ENCODE results near the gene MGAT4B.

MGAT4B gene

DNA sequence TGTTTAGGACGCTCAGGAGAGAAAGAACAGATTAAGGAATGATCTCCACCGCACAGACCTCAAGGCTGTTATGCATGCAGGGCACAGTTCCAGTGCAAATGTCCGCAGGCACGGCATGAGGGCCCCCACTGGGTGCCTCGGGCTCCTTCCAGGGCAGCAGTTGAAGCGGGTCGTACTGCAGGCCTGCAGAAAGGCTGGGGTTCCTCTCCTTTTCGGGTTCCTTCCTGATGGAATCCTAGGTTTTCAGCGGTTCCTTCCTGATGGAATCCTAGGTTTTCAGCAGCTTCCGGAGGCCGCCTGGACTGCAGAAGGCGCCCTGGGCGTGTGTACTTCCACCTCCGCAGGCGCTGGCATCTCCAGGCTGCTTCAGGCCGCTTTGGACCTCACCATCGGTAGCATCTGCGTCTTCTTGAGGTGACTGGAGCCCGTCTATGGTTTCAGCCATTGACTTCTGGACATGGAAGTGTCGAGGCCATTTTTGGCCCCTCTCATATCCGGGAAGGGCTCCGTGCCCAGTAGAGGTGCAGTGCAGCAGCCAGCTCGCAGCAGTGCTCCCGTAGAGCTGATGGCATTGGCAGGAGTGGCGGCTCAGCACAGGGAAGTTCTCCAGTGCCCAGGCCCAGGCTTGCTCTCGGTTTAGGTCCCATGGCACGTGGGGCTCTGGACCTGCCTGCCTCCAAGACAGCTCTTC lies 5.6 kb upstream of the MGAT4B start:
- DNase-seq (ENCODE audit: low read depth in 2 of 2), result no peak

DNA sequence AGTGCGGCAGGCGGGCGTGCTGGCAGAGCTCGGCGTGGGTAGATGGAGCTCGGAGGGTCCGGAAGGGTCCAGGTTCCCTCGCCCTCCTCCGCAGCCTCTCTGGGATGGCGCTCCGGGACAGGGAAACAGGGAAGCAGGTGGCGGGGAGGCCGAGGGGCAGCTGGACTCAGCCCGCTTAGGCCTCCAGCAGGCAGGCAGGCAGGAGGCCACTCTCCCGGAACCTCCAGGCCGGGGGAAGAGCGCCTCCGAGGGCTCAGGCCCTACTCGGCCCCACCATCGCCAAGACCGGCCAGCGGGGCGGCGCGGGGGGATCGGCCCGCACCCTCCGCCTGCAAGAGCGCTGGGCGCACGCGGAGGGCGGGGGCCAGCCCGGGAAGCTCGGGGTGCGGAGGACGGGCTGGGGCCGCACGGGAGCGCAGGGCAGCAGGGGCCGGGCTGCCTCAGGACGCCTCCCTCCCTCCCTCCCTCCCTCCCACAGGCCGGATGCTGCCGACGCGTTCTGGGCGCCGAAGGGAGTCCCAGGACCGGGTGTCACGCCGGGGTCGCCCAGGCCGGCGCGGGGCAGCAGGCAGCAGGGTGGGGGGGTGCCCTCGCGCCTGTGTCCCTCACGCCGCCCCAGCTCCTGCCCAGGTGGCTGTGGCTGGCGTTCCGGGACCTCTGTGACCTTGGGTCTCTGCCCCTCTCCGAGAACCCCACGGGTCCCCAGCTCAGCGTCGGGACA lies 977 bp downstream of the MGAT4B start:
- no peak for DNase-seq (ENCODE audit: low read depth in 2 of 2)

DNA sequence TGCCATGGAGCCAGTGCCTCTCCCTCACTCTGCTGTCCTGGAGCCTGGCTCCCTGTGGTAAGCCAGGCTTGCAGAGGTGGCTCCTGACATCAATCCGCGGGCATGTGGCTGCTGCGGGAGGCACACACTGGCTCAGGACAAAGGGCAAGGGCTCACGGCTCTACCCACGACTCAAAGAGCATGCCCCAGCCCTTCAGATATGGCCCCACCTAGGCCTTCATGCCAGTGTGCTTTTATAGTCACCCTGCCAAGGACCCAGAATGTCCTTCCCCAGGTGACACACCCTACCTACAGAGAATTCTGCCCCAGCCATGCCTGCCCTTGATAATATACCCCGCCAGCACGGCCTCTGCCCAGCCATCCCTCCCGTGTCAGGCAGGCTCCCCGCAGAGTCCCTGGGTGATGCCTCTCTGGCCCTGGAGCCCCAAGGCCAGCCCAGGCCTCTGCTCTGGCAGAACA lies 1.6 kb downstream of the MGAT4B start:
- DNase-seq (ENCODE audit: low read depth in 2 of 2), result no peak

DNA sequence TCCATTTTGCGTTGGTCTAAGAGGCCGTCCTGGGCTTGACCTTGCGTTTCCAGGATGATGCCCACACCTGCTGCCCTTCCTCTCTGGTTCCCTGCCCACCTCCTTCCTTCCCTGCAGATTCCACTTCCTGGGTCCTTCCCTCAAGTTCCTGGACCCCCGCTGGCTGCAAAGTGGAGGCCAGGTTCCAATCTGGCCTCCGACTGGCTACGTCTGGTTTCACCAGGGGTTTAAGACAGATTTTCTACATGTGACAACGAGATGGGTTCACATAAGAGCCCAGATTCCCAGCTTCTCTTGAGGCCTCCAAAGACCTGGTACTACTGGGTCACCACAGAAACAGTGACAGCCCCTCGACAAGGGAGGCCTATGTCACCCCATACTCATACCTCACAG lies 2.1 kb downstream of the MGAT4B start:
- no peak for DNase-seq (ENCODE audit: low read depth in 2 of 2)

DNA sequence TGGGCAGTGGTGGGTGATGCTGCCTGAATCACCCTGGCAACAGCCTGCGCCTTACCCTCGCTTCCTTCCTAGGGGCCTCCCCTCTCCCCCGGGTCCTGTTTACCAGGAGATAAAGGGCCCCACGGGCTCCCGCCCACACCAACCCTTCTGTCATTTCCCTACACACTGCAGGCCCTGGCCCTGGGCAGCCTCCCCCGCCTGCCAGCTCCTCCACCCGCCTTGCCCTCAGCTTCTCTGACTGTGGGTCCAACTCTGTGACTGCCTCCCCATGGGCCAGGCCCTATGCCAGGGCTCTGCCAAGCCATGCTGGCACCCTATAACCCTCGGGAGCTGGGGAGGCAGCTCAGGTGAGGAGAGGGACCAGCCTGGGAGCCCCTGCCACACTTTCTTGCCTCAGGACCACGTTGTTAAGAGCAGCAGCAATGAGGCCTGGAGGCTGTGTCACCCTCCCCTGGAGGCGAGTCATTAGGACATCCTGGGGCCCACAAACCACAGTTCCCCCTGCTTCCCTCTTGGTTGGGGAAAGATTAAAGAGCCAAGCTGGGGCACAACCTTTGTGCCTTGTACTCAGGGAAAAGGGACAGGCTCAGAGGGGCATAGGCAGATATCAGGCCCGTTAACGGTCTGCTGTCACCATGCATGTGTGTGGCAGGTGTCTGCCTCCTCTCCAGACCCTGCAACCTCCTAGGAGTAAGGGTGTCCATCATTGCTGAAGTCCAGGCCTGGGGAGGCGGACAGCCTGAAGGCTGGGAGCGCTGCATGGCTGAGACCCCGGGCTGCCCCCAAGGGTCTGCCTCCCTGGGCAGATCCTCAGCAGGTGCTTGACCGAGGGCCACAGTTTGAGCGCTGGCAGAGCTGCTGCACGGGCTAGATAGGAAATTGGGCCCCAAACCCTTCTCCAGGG lies 2.8 kb downstream of the MGAT4B start:
- DNase-seq (ENCODE audit: low read depth in 2 of 2), result no peak

DNA sequence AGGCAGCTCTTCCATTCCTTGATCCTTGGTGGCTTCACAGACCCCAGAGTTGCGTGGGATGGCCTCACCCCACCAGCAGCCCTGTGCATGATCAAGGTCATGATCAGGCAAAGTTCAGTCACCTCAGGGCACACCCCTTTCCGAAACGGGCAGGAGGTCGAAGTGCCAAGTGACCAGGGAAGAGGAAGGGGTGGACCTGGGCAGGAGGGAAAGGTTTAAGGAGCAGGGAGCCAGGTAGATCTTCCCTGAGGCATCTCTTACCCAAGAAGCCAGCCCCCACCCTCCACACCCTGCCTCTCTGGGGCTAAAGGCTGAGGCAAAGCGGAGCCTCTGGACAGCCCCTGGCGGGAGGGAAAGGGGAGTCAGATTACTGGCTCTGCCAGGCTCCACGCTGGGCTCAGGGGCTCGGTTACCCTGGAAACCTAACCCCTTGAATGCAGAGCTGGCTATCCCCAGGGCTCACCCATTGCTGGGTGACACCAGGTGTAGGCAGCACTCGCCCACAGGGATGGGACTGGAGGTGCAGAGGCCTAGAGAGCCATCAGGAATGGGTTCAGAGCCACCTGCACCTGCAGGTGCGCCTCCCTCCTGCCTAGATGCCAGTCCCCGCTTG lies 3.6 kb downstream of the MGAT4B start:
- DNase-seq (ENCODE audit: low read depth in 2 of 2), result no peak

DNA sequence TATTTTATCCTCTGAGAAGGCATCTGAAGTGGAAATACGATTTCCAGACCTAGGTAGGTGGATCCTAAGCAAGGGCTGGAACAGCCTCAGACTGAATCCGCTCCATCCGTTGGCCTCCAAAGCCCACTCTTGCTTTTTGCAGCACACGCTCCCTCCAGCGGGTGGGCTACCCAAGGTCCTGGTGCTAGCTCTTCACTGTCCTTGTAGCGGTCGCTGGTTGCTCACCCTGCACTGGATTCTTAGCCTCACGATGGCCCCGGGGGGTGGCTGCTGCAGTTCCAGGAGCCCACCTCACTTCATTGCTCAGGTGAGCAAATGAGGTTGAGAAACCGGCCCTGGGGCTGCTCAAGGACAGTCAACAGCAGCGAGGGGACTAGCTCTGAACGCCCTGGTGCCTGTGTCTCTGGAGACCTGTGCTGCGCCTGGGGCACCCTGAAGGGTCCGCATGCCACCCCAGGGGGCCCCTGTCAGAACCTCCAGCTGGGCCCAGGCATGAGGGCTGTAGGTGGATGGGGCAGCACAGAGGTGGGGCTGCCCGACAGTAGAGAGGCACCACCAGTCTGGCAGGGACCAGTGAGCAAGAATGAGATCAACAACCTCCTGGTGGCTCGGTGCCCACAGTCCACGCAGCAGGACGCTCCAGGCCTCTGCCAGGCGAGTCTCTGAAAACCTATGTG lies 4.3 kb downstream of the MGAT4B start:
- DNase-seq (ENCODE audit: low read depth in 2 of 2), result no peak

DNA sequence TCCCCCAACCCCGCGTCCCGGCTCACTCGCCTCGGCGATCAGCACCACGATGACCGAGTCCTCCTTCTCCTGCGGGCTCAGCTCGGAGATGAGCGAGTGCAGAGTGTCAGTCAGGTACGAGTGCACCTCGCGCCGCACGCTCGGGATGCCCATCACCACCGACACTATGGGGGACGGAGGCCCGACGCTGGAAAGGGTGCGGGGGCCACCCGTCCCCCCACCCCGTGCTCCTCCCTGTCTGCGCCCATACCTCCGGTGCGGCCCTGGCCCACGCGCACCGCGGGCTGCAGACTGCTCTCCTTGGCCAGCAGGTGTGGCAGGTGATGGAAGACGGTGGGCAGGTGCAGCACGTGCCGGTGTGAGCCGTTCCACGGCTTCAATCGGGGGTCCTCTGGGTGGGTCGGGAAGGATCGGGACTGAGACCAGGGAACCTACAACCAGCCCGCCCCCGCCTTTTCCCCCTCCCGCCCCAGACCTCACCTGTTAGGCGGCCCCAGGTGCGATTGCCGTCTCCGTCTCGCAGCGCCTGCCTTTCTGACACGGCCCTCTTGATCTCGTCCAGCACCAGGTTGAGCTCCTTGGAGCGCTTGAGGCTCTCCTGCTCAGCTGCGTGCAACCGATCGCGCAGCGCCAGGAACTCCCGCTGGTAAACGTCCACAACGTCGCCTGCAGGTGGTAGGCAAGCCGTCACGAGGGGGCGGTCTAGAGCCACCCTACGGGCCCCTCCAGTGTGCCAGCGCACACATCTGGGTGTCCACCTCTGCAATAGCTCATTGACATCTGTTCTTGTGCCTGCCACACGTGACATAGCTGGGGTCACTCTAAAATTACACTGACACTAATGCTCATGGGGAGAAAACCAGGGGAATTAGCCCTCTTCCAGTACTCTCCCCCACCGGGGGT lies 5.1 kb downstream of the MGAT4B start:
- DNase-seq (ENCODE audit: low read depth in 2 of 2), result no peak

DNA sequence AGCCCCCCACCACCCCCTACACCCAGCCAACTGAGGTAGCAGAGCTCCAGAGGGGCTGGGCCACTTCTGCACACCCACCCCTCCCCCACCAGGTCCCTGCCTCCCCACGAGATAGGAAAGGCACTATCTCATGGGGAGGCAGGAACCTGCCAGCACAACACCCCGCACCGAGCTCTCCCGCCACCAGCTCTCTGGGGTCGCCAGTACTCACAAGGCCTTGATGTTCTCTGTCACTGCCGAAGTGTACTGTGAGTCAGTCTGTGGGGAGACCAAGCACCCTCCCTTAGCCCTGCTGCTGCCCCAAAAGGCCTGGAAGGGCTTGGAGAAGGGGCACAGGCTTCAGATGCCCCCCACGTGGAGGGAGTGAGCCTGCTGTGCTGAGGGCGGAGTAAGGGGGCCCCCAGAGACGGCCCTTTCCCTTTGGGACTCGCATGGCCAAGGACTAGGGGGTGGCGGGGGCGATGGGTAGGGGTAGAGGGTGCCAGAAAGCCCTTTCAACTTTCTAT lies 5.9 kb downstream of the MGAT4B start:
- DNase-seq (ENCODE audit: low read depth in 2 of 2), result no peak

DNA sequence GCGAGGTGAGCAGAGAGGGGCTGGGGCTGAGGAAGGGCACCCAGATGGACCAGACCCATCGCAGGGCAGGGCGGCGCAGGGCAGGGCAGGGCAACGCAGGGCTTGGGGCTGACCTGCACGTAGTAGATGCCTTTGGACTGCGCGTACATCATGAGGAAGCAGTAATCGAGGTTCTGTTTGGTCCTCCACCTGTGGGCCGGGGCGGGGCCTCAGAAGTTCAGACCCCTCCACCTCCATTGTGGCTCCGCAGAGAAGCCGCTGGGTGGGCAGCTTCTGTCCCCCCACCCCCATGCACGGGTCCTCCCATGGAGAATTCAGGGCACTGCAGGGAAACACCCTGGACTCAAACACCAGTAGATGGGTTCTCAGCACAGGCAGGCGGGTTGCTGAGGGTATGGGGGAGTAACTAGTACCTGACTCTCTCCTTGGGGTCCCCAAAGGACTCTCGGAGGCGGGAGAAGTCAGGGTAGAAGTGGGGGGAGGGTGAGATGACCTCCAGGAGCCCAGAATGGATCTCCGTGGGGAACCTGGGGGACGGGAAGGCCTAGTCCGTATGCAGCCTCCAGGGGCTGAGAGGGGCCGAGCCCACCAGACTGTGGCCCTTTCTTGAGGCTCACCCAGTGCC lies 6.5 kb downstream of the MGAT4B start:
- no peak for DNase-seq (ENCODE audit: low read depth in 2 of 2)

DNA sequence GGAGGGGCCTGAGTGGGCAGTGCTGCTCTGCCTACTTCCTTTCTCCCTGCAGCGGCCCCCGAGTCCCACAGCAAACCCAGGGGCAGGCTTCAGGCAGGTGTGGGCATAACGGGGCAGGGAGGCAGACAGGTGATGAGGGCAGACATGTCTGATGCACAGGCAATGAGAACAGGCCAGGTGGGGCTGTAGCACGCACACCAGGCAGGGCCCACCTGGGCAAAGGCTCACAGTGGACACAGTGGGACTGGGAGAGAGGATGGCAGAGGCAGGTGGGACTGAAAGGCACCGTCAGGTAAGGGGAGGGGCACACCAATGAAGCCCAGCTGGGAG lies 7.1 kb downstream of the MGAT4B start:
- DNase-seq (ENCODE audit: low read depth in 2 of 2), result no peak

DNA sequence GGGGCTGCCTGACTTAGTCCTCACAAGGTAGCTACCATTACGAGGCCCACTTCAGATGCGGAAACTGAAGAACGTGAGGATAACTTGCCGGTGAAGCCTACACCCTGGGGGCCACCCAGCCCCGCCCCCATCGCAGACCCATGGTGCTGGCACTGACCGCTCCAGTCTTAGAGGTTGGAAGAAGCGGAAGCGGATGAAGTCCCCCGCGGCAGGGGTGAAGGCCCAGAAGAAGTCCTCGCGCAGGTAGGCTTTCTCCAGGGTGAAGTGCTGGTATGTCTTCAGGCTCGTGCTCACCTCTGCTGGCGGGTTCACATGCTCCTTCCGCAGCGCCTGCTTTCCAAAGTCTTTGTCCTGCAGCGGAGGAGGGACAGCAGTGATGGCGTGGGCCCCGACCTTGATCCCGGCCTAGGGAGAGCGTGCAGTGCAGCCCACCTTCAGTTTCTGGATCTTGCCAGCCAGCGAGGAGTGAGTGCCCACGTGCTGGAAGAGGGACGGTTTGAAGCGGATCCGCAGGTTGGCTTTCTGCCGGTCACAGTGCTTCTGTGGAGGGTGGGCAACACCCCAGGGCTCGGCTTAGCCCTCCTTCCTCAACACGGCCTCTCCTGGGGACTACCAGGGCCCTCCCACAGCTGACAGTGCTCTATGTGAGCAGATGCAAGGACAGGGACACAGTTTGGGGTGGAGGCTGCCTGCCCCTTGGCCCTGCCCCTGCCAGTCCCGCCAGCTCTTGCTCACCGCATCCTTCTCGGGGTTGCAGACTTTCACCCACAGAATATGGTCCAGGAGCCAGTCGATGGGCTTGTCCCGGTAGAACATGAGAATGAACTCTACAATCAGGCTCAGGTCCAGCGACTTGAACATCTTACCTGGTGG lies 7.7 kb downstream of the MGAT4B start:
- no peak for DNase-seq (ENCODE audit: low read depth in 2 of 2)

DNA sequence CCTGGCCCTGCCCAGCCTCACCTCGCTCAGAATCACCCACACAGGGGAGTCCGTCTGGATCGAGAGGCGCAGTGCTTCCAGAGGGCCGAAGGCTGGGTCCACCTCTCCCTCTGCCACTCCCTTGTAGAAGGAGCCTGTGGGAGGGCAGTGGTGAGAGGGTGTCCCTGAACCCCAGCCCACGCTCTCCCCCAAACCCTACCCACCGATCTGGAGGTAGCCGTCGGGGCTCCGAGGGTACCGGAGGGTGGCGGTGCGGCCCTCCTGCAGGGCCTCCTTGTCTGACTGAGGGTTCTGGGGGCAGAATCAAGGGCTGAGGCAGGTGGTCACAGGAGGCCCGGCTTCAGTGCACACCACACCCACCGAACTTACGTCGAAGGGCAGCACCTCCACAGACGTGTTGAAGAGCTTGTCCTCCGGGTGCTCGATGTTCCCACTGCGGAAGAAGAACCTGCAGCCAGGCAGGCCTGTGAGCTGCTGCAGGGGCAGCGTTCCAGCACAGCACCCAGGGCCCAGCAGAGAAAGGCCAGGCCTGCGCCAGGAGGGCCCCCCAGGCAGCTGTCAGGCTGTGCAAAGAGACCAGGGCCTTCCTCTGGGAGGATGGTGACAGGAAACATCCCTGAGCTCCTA lies 8.4 kb downstream of the MGAT4B start:
- DNase-seq (ENCODE audit: low read depth in 2 of 2), result no peak

DNA sequence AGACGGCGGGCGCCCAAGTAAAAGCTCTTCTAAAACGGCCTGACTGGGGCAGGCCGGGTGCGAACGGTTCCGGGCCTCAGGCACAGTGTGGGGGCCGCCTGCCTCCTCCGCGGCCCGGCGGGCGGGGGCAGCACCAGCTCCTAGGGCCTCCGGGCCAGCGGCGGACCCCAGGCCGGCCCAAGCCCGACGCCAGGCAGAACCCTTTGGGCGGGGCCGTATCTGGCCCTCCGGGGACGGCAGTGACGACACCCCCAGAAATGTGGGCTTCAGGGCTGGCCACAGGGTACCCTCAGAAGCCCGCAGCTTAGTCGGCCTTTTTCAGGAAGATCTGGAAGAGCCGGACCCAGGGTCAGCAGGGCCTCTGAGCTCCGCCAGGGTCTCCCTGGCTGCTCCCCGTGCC lies 8.9 kb downstream of the MGAT4B start:
- DNase-seq (ENCODE audit: low read depth in 2 of 2), result no peak

DNA sequence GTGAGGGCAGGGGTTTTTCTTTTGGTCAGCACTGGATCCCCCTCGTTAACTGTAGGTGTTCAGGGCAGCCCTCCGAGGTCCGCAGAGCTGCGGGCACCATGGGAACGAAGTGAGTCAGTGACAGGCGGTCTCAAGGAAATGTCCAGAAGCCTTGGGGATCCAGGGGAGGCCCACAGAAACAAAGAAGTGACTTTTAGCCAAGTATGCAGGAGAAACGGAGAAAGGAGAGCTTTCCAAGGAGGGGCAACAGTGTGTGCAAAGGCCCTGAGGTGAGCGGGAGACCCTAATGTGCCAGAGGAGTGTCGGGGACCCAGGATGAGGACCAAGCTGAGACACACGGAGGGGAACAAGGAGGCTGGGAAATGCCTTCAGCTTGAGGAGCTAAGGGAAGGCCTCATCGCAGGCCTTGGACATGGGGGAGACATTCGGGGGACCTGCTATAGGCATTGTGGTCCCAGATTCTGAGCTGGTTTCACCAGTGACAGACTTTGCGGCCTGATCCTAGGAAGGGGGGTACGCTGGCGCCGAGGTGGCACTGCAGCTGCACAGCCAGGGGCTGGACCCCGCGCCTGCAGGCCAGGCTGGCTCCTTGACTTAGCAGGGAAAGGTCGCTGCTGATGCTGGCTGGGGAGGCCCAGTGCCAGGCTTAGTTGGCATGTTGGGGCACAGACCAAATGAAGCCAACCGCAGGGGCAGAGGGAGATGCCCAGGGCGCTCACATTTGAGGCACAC lies 9.6 kb downstream of the MGAT4B start:
- DNase-seq (ENCODE audit: low read depth in 2 of 2), result no peak

DNA sequence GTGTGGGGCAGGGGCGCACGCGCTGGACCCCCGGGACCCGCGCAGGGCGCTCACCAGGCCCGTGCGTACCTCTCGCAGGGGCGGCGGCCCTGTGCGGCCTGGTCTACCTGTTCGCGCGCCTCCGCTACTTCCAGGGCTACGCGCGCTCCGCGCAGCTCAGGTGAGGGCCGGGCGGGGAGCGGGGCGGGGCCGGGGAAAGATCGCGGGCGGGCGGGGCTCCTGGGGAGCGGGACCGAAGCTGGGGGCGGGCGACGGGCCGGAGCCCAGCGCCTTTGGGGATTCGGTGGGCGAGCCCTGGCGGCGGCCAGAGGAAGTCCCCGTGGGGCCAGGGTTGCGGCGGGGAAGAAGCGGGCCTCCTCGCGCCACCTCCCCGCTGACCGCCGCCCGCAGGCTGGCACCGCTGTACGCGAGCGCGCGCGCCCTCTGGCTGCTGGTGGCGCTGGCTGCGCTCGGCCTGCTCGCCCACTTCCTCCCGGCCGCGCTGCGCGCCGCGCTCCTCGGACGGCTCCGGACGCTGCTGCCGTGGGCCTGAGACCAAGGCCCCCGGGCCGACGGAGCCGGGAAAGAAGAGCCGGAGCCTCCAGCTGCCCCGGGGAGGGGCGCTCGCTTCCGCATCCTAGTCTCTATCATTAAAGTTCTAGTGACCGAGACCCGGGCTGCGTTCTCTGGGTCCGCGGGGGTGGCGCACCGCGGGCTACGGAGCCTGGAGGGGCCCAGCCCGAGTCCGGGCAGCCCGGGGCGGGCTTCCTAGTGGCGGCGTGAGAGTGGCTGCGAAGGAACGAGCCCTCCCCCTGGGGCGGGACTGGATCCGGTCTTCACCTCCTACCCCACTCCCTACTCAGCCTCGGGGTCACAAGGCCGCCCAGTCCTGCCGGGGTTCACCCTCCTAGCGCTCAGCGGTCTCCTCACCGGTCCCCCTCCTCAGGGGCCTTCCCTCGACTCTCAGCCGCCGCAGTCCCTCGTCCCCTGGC lies 10.5 kb downstream of the MGAT4B start:
- DNase-seq (ENCODE audit: low read depth in 2 of 2), result no peak

Data from fibroblast of skin of left quadriceps (primary cell).